ENCODE results near the gene COL23A1.
"Not testable (repeated sequence)": the region's sequence is repeated elsewhere in the genome, so short reads cannot be mapped to it uniquely, and the experiment has no call there.

Gene COL23A1

GRCh38 chr5:178370102-178370501 is 220.1 kb downstream of the COL23A1 start:
- no peak overlapping the region for H3K4me3 ChIP-seq (ENCODE audit: low read depth, low read length)
- TF ChIP-seq, protein P1, sequence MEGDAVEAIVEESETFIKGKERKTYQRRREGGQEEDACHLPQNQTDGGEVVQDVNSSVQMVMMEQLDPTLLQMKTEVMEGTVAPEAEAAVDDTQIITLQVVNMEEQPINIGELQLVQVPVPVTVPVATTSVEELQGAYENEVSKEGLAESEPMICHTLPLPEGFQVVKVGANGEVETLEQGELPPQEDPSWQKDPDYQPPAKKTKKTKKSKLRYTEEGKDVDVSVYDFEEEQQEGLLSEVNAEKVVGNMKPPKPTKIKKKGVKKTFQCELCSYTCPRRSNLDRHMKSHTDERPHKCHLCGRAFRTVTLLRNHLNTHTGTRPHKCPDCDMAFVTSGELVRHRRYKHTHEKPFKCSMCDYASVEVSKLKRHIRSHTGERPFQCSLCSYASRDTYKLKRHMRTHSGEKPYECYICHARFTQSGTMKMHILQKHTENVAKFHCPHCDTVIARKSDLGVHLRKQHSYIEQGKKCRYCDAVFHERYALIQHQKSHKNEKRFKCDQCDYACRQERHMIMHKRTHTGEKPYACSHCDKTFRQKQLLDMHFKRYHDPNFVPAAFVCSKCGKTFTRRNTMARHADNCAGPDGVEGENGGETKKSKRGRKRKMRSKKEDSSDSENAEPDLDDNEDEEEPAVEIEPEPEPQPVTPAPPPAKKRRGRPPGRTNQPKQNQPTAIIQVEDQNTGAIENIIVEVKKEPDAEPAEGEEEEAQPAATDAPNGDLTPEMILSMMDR (conservative IDR thresholded peaks at IDR 0.05; ENCODE audit: low read depth, low read length), result no peak
- DNase-seq (ENCODE audit: low read depth), result no peak

- not testable (repeated sequence) for DNase-seq (ENCODE audit: low read depth); H3K4me3 ChIP-seq (ENCODE audit: low read depth, low read length)
Observed at GRCh38 chr5:178369469-178369868, 220.7 kb downstream of the COL23A1 start.

GRCh38 chr5:178368716-178369300 is 221.4 kb downstream of the COL23A1 start:
- TF ChIP-seq, protein P1 (conservative IDR thresholded peaks at IDR 0.05; ENCODE audit: low read depth, low read length), result no peak

DNA sequence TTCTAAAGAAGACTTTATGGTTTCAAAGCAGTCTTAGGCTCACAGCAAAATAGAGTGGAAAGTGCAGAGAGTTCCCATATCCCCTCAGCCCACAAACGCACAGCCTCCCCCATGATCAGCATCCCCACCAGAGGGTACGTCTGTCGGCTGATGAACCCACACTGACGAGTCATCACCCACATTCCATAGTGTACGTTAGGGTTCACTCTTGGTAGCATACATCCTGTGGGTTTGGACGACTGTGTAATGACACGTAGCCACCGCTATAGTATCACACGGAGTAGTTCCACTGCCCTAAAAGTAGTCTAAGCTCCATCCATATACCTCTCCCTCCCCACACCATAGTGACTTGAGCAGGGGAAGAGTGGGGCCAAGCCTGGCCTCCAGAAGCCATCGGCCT is 221.9 kb downstream of the COL23A1 start:
- DNase-seq (ENCODE audit: low read depth), result no peak
- TF ChIP-seq, protein P1 (conservative IDR thresholded peaks at IDR 0.05; ENCODE audit: low read depth, low read length), result no peak
- H3K4me3 ChIP-seq (ENCODE audit: low read depth, low read length), result no peak overlapping the region

More at GRCh38 chr5:178368716-178369300, 221.4 kb downstream of the COL23A1 start:
- no peak for DNase-seq (ENCODE audit: low read depth)
- no peak overlapping the region for H3K4me3 ChIP-seq (ENCODE audit: low read depth, low read length)

GRCh38 chr5:178367736-178368120 is 222.5 kb downstream of the COL23A1 start:
- no peak overlapping the region for H3K4me3 ChIP-seq (ENCODE audit: low read depth, low read length)
- TF ChIP-seq, protein P1 (conservative IDR thresholded peaks at IDR 0.05; ENCODE audit: low read depth, low read length), result no peak
- DNase-seq (ENCODE audit: low read depth), result no peak

- no peak for DNase-seq (ENCODE audit: low read depth)
- TF ChIP-seq, protein P1 (conservative IDR thresholded peaks at IDR 0.05; ENCODE audit: low read depth, low read length), result no peak
- H3K4me3 ChIP-seq (ENCODE audit: low read depth, low read length), result no peak overlapping the region
Observed at GRCh38 chr5:178366998-178367735, 223.0 kb downstream of the COL23A1 start.

- no peak overlapping the region for H3K4me3 ChIP-seq (ENCODE audit: low read depth, low read length)
- no peak for DNase-seq (ENCODE audit: low read depth)
- TF ChIP-seq, protein P1 (conservative IDR thresholded peaks at IDR 0.05; ENCODE audit: low read depth, low read length), result no peak
Observed at GRCh38 chr5:178365501-178366440, 224.4 kb downstream of the COL23A1 start.
